Breast epithelium (tissue), 4 donors: ENCODE results near the gene ADAMTS2. TPM values are rescaled to one million over a fixed set of nuclear protein-coding genes. Genes with fewer than 3 reads are reported as not detected.

Experiments
- DNase-seq, 2 donors: peaks; one replicate each; pipeline ENCODE4 v3.0.0-alpha.2; 2019; ENCODE audit warnings: low spot score in 2 of 2
- H3K27ac ChIP-seq, 2 donors: fragments of 200-600 bp; sonication (generic) in 1 of 2; one replicate each; pipeline ENCODE4 v1.5.1; 2016 to 2019; ENCODE audit warnings: mild to moderate bottlenecking in 1 of 2
- H3K27me3 ChIP-seq, 2 donors: fragments of 200-600 bp; sonication (generic) in 1 of 2; one replicate each; pipeline versions ENCODE4 v1.5.1 to v1.6.0; 2017 to 2019; ENCODE audit warnings: control low read depth in 1 of 2, mild to moderate bottlenecking in 1 of 2
- H3K36me3 ChIP-seq: fragments of 200-600 bp; one replicate; pipeline ENCODE4 v1.5.1; 2019
- H3K4me1 ChIP-seq, 2 donors: fragments of 200-600 bp; sonication (generic); one replicate each; pipeline ENCODE4 v1.5.1; 2016 to 2019; ENCODE audit warnings: control low read depth in 1 of 2
- H3K4me3 ChIP-seq, 3 donors: fragments of 200-600 bp; sonication (generic); 1 replicate in 2 of 3; 2 replicates in 1 of 3; pipeline ENCODE4 v1.5.1; 2016 to 2019; ENCODE audit warnings: mild to moderate bottlenecking in 3 of 3, moderate library complexity in 2 of 3
- H3K9me3 ChIP-seq, 2 donors: fragments of 200-600 bp; sonication (generic) in 1 of 2; one replicate each; pipeline ENCODE4 v1.5.1; 2016 to 2019; ENCODE audit warnings: control low read depth in 1 of 2
- CTCF ChIP-seq, 3 donors: fragments of 450-650 bp; IDR thresholded peaks; one replicate each; pipeline ENCODE4 v1.5.1; 2016 to 2017; ENCODE audit warnings: antibody characterized with exemption in 3 of 3, mild to moderate bottlenecking in 3 of 3, moderate library complexity in 3 of 3
- POLR2A ChIP-seq: fragments of 450-650 bp; IDR thresholded peaks from one replicate; pipeline ENCODE4 v1.6.1; 2016; ENCODE audit warnings: antibody characterized with exemption, mild to moderate bottlenecking, moderate library complexity
- POLR2AphosphoS5 ChIP-seq, 3 donors: sonication (generic); formaldehyde crosslinking; IDR thresholded peaks; one replicate each; pipeline ENCODE4 v1.6.1; 2017; ENCODE audit warnings: antibody characterized with exemption in 3 of 3
- intact Hi-C: fragments of 100-400 bp; cut with DNase I; formaldehyde crosslinking; loops from one replicate; pipeline ENCODE4 v1.15.1; 2023; ENCODE audit warnings: low total_unique reads
- total RNA-seq, 3 donors: library from RNA; depleted of rRNA; stranded (reverse); fragments of >200 nt; gene quantifications; one replicate each; pipeline ENCODE4 v1.1.0, GENCODE V29; 2016

ADAMTS2 gene
- total RNA-seq, 3 donors from 2014 or later: 11.3 to 51.8 (median 19.7) TPM

GRCh38 chr5:179345183-179345432, 153 bp downstream of the ADAMTS2 start:
- H3K4me3 ChIP-seq: peak overlapping the region; percentile 65 to 94 (median 90)
- no peaks in the 10 kb centered on the region for H3K36me3 ChIP-seq
- peak overlapping the region; percentile 67 to 83 for H3K27ac ChIP-seq
- no peak for DNase-seq
- intact Hi-C loops: no loop called here
- TF ChIP-seq POLR2A: no peak
- no peak for TF ChIP-seq POLR2AphosphoS5 (IDR thresholded peaks at IDR 0.05)
- no peak for TF ChIP-seq CTCF (IDR thresholded peaks at IDR 0.05)
- H3K4me1 ChIP-seq: peaks cover 0 to 5% of the 10 kb centered on the region in 2 donors
- peaks cover 0 to 41% of the 10 kb centered on the region in 2 donors for H3K27me3 ChIP-seq
- H3K9me3 ChIP-seq: no peaks in the 10 kb centered on the region

- no peak for DNase-seq
- TF ChIP-seq CTCF (IDR thresholded peaks at IDR 0.05): no peak
- no peaks in the 10 kb centered on the region for H3K9me3 ChIP-seq
- H3K4me3 ChIP-seq: peak overlapping the region; percentile 65 to 94 (median 90)
- H3K4me1 ChIP-seq: peaks cover 0 to 5% of the 10 kb centered on the region in 2 donors
- H3K27me3 ChIP-seq: peaks cover 0 to 41% of the 10 kb centered on the region in 2 donors
- intact Hi-C loops: no loop called here
- no peaks in the 10 kb centered on the region for H3K36me3 ChIP-seq
- peak overlapping the region; percentile 67 to 83 for H3K27ac ChIP-seq
Observed at GRCh38 chr5:179344431-179345182, 654 bp downstream of the ADAMTS2 start.

GRCh38 chr5:179343719-179344430, 1.4 kb downstream of the ADAMTS2 start:
- H3K9me3 ChIP-seq: no peaks in the 10 kb centered on the region
- no peaks in the 10 kb centered on the region for H3K36me3 ChIP-seq
- H3K4me3 ChIP-seq: peak overlapping the region; percentile 65 to 94 (median 90)
- intact Hi-C loops: no loop called here
- peaks cover 0 to 41% of the 10 kb centered on the region in 2 donors for H3K27me3 ChIP-seq
- peaks cover 0 to 5% of the 10 kb centered on the region in 2 donors for H3K4me1 ChIP-seq
- TF ChIP-seq POLR2AphosphoS5 (IDR thresholded peaks at IDR 0.05) (no peak), CTCF (IDR thresholded peaks at IDR 0.05) (peak in 2 of 3 donors; percentile 26 to 27)
- no peak for DNase-seq
- peak overlapping the region; percentile 67 to 83 for H3K27ac ChIP-seq

- peaks cover 0 to 5% of the 10 kb centered on the region in 2 donors for H3K4me1 ChIP-seq
- peaks cover 0 to 41% of the 10 kb centered on the region in 2 donors for H3K27me3 ChIP-seq
- intact Hi-C loops: no loop called here
- peak overlapping the region; percentile 65 to 94 (median 90) for H3K4me3 ChIP-seq
- TF ChIP-seq POLR2A (no peak), CTCF (IDR thresholded peaks at IDR 0.05) (no peak), POLR2AphosphoS5 (IDR thresholded peaks at IDR 0.05) (no peak)
- H3K27ac ChIP-seq: peak overlapping the region; percentile 67 to 83
- no peaks in the 10 kb centered on the region for H3K36me3 ChIP-seq
- no peak for DNase-seq
- H3K9me3 ChIP-seq: no peaks in the 10 kb centered on the region
Observed at GRCh38 chr5:179343021-179343718, 2.1 kb downstream of the ADAMTS2 start.

- Histone ChIP-seq H3K4me1 (peaks cover 0 to 5% of the 10 kb centered on the region in 2 donors), H3K27ac (peak overlapping the region in 1 of 2 donors; percentile 32), H3K27me3 (peaks cover 0 to 41% of the 10 kb centered on the region in 2 donors), H3K9me3 (no peaks in the 10 kb centered on the region), H3K36me3 (no peaks in the 10 kb centered on the region), H3K4me3 (peak overlapping the region; percentile 65 to 94 (median 90))
- DNase-seq: no peak
- no peak for TF ChIP-seq CTCF (IDR thresholded peaks at IDR 0.05)
- no peak for TF ChIP-seq POLR2A
- TF ChIP-seq POLR2AphosphoS5 (IDR thresholded peaks at IDR 0.05): no peak
- intact Hi-C loops: no loop called here
Observed at GRCh38 chr5:179342577-179342976, 2.7 kb downstream of the ADAMTS2 start.
